BJ (cell line): ENCODE measurements around the gene VKORC1. TPM values are rescaled to one million over a fixed set of nuclear protein-coding genes. Genes with fewer than 3 reads are reported as not detected.

ENCODE experiments used
- CTCF ChIA-PET: fragments of 350-600 bp; formaldehyde crosslinking; extraction: SDS; loops from one replicate; lab custom pipeline; 2021; ENCODE audit warnings: antibody characterized with exemption, inconsistent platforms; lab: Yijun Ruan, JAX
- POLR2A ChIA-PET: fragments of 300-600 bp; sonication (Branson Sonifier 250); formaldehyde crosslinking; extraction: SDS; loops from one replicate; lab custom pipeline; 2021; ENCODE audit warnings: antibody characterized with exemption; lab: Charles Lee
- DNase-seq: peaks from one replicate; pipeline ENCODE4 v3.0.0-alpha.2; 2011; ENCODE audit warnings: low read depth
- H3K27me3 ChIP-seq: 2 replicates; pipeline ENCODE4 v1.6.0; 2011; ENCODE audit warnings: low read length; ENCODE audit not compliant: control insufficient read depth, insufficient read depth
- H3K36me3 ChIP-seq: 2 replicates; pipeline ENCODE4 v1.5.1; 2011; ENCODE audit warnings: low read length; ENCODE audit not compliant: control insufficient read depth, insufficient read depth
- H3K4me3 ChIP-seq: 2 replicates; pipeline ENCODE4 v1.5.1; 2011; ENCODE audit warnings: low read depth, mild to moderate bottlenecking, control low read depth, low read length
- polyA plus RNA-seq: library from polyadenylated mRNA; depleted of rRNA; stranded (reverse); fragments of >200 nt; gene quantifications from 2 replicates; pipeline ENCODE4 v1.2.3, GENCODE V29; 2011
- TF ChIP-seq, protein P1 (sequence below): IDR thresholded peaks from 2 replicates; pipeline ENCODE4 v1.5.1; 2011; ENCODE audit warnings: low read depth, mild to moderate bottlenecking, control low read depth, inconsistent platforms, low read length, moderate library complexity; ENCODE audit not compliant: insufficient read depth

VKORC1 gene
- polyA plus RNA-seq, 1 experiment: 515 TPM

DNA sequence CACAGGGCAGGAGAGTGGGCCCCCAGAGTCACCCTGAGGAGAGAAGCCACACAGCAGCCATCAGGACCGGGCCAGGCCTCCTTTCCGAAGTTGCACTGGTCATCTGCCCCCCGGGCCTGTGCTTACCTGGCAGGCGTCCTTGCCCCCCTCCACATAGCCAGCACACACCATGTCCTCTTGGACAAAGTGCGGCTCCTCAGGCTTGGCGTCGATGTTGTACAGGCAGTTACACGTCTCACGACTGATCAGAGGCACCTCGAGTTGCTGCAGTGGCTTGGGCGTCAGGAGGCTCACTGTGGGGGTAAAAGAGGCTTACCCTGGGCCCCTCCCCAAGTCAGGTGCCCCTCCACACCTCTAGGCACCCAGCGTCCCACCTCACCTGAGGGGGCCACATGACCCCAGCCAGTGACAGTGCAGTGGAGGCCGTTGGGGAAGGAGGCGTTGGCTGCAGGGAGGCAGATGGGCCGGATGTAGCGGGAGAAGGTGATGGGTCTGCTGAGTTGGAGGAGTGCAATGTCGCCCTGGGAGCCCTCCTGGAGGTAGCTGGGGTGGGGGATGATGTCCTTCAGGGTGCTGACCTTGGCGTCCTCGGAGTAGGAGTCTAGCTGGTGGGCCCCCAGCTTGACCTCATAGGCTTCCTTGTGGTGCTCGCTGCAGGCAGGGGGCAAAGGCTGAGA lies 37.8 kb upstream of the VKORC1 start:
- TF ChIP-seq, protein P1, sequence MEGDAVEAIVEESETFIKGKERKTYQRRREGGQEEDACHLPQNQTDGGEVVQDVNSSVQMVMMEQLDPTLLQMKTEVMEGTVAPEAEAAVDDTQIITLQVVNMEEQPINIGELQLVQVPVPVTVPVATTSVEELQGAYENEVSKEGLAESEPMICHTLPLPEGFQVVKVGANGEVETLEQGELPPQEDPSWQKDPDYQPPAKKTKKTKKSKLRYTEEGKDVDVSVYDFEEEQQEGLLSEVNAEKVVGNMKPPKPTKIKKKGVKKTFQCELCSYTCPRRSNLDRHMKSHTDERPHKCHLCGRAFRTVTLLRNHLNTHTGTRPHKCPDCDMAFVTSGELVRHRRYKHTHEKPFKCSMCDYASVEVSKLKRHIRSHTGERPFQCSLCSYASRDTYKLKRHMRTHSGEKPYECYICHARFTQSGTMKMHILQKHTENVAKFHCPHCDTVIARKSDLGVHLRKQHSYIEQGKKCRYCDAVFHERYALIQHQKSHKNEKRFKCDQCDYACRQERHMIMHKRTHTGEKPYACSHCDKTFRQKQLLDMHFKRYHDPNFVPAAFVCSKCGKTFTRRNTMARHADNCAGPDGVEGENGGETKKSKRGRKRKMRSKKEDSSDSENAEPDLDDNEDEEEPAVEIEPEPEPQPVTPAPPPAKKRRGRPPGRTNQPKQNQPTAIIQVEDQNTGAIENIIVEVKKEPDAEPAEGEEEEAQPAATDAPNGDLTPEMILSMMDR: no peak
- no peak for DNase-seq
- H3K4me3 ChIP-seq: no peak overlapping the region
- ChIA-PET POLR2A (no interaction called here), CTCF (interaction anchor here (2.9 kb wide), 1 partner anchor 10 kb away, joined by 12 read pairs; no protein-coding TSS in a partner anchor)
- no peaks in the 10 kb centered on the region for H3K27me3 ChIP-seq
- peaks cover 1% of the 10 kb centered on the region; the same call in 1 of the 2 replicates for H3K36me3 ChIP-seq

DNA sequence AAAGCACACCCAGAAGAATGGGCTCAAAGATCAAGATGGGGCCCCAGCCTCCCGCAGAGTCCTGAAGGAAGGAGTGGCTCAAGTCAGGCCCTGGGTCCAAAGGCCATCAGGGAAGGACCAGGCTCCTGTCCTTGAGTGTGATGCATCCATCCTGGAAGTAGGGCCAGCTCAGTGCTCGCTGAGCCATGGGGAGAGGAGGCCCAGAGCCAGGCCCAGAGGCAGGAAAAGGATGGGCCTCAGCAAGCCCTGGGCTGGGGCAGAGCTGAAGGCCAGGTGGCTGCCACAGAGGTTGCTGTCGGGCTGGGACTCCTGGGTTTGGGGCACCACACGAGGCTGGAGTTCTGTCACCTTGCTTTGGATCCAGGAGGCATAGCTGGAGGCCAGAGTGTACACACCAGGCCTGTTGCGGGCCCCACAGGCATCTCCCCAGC lies 37.3 kb upstream of the VKORC1 start:
- POLR2A ChIA-PET: no interaction called here
- DNase-seq: no peak
- CTCF ChIA-PET: interaction anchor here (2.9 kb wide), 1 partner anchor 11 kb away, joined by 12 read pairs; no protein-coding TSS in a partner anchor

DNA sequence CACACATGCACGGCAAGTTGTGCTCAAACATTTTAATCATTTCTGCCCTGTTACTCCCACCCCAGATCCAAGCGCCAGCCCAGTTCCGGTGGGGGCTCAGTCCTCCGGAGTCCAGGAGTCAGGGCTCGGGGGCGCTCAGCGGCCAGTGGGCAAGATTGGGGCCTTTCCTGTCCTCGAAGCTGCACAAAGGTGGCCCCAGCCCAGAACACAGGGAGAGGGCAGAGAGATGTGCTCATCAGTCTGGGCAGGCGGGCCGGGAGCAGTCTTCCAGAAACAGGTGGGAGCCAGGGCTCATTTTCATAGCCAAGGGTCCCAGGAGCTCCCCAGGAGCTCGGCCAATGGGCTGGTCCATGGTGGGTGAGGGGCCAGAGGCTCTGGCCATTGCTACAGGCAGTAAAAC lies 36.8 kb upstream of the VKORC1 start:
- TF ChIP-seq, protein P1: no peak
- Histone ChIP-seq H3K4me3 (no peak overlapping the region), H3K36me3 (peaks cover 6% of the 10 kb centered on the region), H3K27me3 (no peaks in the 10 kb centered on the region)
- DNase-seq: no peak
- ChIA-PET CTCF (interaction anchor here (2.9 kb wide), 1 partner anchor 11 kb away, joined by 12 read pairs; no protein-coding TSS in a partner anchor), POLR2A (no interaction called here)

More for the DNA sequence above, 37.3 kb upstream of the VKORC1 start:
- H3K36me3 ChIP-seq: peaks cover 5% of the 10 kb centered on the region
- no peaks in the 10 kb centered on the region for H3K27me3 ChIP-seq
- no peak overlapping the region for H3K4me3 ChIP-seq
- TF ChIP-seq, protein P1: no peak

- H3K36me3 ChIP-seq: peaks cover 6% of the 10 kb centered on the region
- ChIA-PET CTCF (interaction anchor here (2.9 kb wide), 1 partner anchor 12 kb away, joined by 12 read pairs; no protein-coding TSS in a partner anchor), POLR2A (no interaction called here)
- TF ChIP-seq, protein P1: no peak
- H3K4me3 ChIP-seq: no peak overlapping the region
- H3K27me3 ChIP-seq: no peaks in the 10 kb centered on the region
- DNase-seq: no peak
Measured at GRCh38 chr16:31130899-31131298, 36.3 kb upstream of the VKORC1 start.

GRCh38 chr16:31130336-31130891 lies 35.8 kb upstream of the VKORC1 start:
- CTCF ChIA-PET: interaction anchor here (2.9 kb wide), 1 partner anchor 12 kb away, joined by 12 read pairs; no protein-coding TSS in a partner anchor
- no peak overlapping the region for H3K4me3 ChIP-seq
- POLR2A ChIA-PET: no interaction called here
- H3K36me3 ChIP-seq: peaks cover 6% of the 10 kb centered on the region
- TF ChIP-seq, protein P1: no peak
- DNase-seq: no peak
- H3K27me3 ChIP-seq: no peaks in the 10 kb centered on the region
